Measurements from ENCODE around the gene NUBPL.

Gene NUBPL

DNA sequence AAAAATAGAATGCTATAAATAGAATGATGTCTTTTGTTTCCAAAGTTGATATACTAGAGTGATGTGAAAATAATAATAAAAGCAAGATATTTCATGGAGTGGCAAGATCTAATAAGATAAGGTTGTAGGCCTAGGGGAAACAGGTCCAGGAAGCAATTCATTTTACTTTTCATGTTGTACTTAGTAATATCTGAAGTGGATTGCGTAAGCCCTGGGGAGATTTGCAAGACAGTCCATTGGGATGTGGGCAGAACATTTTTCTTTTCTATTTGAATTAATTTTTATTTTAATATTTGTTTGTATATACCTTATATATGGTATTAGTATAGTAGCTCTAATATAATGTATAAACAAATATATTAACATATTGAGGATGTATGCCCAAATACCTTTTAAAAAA, 7.5 kb downstream of the NUBPL start:
- no peak for TF ChIP-seq CTCF (IDR thresholded peaks at IDR 0.05; ENCODE audit: low read depth, low read length, missing control alignments)
- H3K4me3 ChIP-seq (replicated peaks; ENCODE audit: low read depth, low read length): no peak overlapping the region
- no peak for DNase-seq (ENCODE audit: extremely low read depth, low read depth)

DNA sequence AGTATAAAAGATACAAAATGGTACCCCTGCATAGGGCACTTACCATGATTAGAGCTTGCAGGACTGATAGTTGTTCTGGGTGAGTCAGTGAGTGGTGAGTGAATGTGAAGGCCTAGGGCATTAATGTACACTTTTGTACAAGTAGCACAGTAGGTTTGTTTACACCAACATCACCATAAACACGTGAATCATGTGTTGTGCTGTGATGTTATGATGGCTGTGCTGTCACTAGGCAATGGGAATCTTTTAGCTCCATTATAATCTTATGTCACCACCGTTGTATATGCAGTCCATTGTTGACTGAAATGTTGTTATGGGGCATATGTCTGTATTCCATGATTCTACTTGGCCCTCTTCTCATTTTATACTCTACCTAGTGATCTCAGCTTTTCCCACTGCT, 11.8 kb downstream of the NUBPL start:
- H3K4me3 ChIP-seq (replicated peaks; ENCODE audit: low read depth, low read length): no peak overlapping the region
- no peak for TF ChIP-seq CTCF (IDR thresholded peaks at IDR 0.05; ENCODE audit: low read depth, low read length, missing control alignments)
- DNase-seq (ENCODE audit: extremely low read depth, low read depth): no peak

DNA sequence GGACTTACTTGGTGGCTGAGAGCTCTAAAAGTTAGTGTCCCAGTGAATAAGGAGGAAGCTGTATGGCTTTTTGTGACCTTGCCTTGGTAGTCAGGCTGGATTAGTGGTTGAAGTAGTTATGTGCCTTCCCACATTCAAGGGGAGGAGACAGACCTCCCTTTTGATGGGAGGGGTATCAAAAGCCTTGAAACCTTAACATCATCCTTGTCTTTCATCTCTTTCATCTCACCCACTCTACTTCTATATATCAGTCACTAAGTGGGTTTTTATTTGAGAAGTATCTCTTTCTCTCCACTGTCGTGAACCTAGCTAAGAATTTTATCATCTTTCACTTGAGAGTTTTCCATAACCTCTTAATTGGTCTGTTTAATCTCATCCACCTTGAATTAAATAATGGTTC, 15.7 kb downstream of the NUBPL start:
- no peak for DNase-seq (ENCODE audit: extremely low read depth, low read depth)
- no peak overlapping the region for H3K4me3 ChIP-seq (replicated peaks; ENCODE audit: low read depth, low read length)
- no peak for TF ChIP-seq CTCF (IDR thresholded peaks at IDR 0.05; ENCODE audit: low read depth, low read length, missing control alignments)

DNA sequence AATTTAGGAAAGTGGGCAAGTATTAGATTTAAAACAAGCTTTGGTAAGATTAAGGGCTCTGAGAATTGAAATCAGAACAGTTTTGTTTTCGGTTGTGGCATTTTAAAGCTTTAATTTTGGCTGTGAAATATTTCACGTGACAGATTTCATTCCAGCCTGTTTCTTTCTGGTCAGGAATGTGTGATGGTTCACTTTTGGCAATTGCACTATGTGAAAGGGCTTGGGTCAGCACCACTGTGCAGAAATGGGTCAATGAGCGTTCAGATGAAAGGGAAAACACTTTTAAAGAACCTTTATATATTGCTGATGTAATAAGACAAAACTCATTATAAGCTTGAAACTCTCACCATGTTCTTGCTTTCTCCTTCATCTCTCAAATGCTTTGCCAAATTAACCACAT, 17.1 kb downstream of the NUBPL start:
- no peak for TF ChIP-seq CTCF (IDR thresholded peaks at IDR 0.05; ENCODE audit: low read depth, low read length, missing control alignments)
- no peak for DNase-seq (ENCODE audit: extremely low read depth, low read depth)
- no peak overlapping the region for H3K4me3 ChIP-seq (replicated peaks; ENCODE audit: low read depth, low read length)

DNA sequence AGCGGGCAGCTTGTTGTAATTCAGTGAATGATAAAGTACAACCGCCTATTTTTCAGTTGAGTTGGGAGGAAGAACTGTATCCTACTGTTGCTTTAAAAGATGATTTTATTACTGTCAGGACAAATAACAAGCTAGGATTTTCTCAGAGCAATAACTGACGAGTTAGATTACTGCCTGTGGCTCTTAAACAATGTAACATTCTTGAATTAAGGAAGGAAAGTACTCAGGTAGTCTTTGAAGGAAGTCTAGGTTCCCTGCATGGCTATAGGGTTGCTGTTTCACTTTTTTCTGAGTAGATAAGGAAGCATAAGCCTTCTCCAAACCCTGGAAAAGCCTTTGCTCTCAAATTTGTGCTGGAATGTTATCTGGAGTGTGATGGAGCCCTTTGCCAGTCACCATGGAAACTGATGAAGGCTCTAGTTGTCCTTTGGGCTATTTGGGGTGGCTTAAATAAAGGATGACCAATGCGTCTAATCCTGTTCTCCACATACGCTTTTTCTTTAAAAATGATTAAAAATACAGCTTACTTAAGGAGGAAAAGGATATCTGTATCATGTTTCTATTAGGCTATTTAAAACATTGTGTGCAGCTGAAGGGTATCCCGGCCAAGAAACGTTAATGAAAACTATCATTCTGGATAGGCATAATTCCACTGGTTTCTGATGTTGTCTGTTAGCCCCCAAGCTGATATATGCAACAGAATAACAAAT, 17.7 kb downstream of the NUBPL start:
- no peak overlapping the region for H3K4me3 ChIP-seq (replicated peaks; ENCODE audit: low read depth, low read length)
- no peak for DNase-seq (ENCODE audit: extremely low read depth, low read depth)
- no peak for TF ChIP-seq CTCF (IDR thresholded peaks at IDR 0.05; ENCODE audit: low read depth, low read length, missing control alignments)

GRCh38 chr14:31580234-31580633, 19.0 kb downstream of the NUBPL start:
- no peak overlapping the region for H3K4me3 ChIP-seq (replicated peaks; ENCODE audit: low read depth, low read length)
- no peak for TF ChIP-seq CTCF (IDR thresholded peaks at IDR 0.05; ENCODE audit: low read depth, low read length, missing control alignments)
- DNase-seq (ENCODE audit: extremely low read depth, low read depth): no peak

GRCh38 chr14:31582286-31582691, 21.1 kb downstream of the NUBPL start:
- no peak for TF ChIP-seq CTCF (IDR thresholded peaks at IDR 0.05; ENCODE audit: low read depth, low read length, missing control alignments)
- no peak overlapping the region for H3K4me3 ChIP-seq (replicated peaks; ENCODE audit: low read depth, low read length)
- peak; percentile 21 for DNase-seq (ENCODE audit: extremely low read depth, low read depth)
